GM10248 (cell line): Measurements from ENCODE around the gene IER3IP1.

Source experiments
- CTCF ChIA-PET: fragments of 300-600 bp; sonication (Branson Sonifier 250); formaldehyde crosslinking; extraction: SDS; loops from one replicate; lab custom pipeline; 2021; ENCODE audit warnings: antibody characterized with exemption; lab: Yijun Ruan, JAX
- POLR2A ChIA-PET: fragments of 350-650 bp; sonication (Branson Sonifier 250); formaldehyde crosslinking; extraction: SDS; loops from one replicate; lab custom pipeline; 2020; ENCODE audit warnings: antibody characterized with exemption; lab: Yijun Ruan, JAX
- DNase-seq: peaks from one replicate; pipeline ENCODE4 v3.0.0; 2012; ENCODE audit errors: extremely low spot score
- TF ChIP-seq, protein P1 (sequence below): IDR thresholded peaks from 2 replicates; pipeline ENCODE4 v1.5.1; 2012; ENCODE audit warnings: mild to moderate bottlenecking, low read depth; ENCODE audit errors: extremely low read depth, missing control alignments, control extremely low read depth

Gene IER3IP1, protein sequence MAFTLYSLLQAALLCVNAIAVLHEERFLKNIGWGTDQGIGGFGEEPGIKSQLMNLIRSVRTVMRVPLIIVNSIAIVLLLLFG

DNA sequence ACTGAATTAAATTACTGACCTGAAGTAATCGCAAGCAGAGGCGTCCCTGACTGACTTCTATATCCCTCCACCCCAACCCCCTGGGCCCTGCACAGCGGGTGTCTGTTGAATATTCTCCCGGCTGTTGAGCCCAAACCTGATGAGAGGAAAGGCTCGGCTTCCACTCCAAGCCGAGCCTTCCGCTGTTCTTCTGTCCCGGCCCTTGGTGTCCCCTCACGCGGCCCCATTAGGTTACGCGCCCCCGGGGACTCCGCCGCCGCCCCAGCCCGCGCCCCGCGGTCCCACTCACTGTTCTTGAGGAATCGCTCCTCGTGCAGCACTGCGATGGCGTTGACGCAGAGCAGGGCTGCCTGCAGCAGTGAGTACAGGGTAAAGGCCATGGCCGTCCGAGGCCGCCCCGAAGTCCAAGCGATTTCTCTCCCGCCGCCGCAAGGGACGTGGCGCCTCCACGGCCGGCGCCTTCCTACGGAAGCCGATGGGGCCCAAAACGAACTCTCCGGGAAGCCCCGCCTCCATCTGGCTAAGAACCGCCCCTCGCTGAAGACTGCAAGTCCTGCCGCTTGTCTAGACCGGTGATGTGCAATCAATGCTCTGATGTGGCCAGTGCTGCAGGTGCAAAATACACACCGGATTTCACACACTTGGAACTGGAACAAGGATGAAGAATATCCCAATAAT, at the start of gene IER3IP1:
Gene IER3IP1 (minus strand): TSS at position 467 of the 678 bp plus-strand sequence. CDS start 87 bp downstream, at position 380.
- DNase-seq, result peak; percentile 91
- ChIA-PET POLR2A (no interaction called here), CTCF (no interaction called here)
- TF ChIP-seq, protein P1, sequence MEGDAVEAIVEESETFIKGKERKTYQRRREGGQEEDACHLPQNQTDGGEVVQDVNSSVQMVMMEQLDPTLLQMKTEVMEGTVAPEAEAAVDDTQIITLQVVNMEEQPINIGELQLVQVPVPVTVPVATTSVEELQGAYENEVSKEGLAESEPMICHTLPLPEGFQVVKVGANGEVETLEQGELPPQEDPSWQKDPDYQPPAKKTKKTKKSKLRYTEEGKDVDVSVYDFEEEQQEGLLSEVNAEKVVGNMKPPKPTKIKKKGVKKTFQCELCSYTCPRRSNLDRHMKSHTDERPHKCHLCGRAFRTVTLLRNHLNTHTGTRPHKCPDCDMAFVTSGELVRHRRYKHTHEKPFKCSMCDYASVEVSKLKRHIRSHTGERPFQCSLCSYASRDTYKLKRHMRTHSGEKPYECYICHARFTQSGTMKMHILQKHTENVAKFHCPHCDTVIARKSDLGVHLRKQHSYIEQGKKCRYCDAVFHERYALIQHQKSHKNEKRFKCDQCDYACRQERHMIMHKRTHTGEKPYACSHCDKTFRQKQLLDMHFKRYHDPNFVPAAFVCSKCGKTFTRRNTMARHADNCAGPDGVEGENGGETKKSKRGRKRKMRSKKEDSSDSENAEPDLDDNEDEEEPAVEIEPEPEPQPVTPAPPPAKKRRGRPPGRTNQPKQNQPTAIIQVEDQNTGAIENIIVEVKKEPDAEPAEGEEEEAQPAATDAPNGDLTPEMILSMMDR, result no peak

DNA sequence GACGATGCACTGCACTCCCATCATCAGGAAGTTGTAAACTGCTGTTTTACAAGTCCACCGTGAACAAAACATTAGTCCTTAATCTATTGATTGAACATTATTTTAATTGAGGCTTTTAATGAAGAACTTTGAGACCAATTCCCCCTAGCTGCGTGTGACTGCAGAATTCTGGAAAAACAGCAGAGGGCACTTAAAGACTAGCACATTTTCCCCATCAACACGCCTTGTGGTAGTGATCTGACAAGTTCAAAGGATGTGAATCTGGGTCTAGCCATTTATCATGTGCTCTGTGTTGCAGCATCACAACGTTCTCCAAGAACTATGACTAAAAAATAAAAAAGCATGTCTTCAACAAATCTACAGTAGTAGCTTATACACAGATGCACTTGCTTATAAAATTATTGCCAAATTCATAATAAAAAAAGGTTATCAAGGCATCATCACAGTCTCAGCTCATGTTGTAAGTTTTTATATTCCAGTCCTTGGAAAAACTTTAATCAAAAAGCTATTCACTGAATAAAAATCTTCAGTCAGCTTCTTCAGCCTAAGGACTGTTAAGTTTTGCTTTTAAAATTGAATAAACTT, 39.5 kb upstream of the IER3IP1 start:
- ChIA-PET POLR2A (no interaction called here), CTCF (interaction anchor here (0.9 to 3.8 kb wide), 19 partner anchors 9 to 556 kb away, joined by 3 to 40 read pairs (median 4); no protein-coding TSS in a partner anchor)
- DNase-seq, result peak; percentile 13
- TF ChIP-seq, protein P1, result peak; percentile 61

DNA sequence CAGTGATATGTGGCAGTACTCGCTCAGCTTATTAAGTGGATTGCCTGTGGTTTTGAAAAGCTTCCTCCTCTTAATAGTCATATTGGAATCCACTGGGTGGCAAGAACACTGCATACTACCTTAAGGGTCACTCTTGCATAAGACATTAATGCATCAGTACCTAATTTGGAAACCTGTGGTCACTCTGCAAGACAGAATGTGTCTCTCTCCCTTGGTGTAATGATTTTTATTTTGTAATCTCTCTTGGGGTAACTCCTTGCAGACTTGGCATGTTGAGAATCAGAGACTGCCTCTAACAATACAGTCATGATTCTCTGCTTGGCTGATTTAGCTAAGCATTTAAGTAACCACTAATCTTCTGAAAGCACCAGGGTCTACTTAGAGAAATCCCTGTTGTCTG, 33.0 kb upstream of the IER3IP1 start:
- ChIA-PET CTCF (interaction anchor here (1.0 to 2.0 kb wide), 9 partner anchors 9 to 539 kb away, joined by 3 to 5 read pairs (median 3); no protein-coding TSS in a partner anchor), POLR2A (no interaction called here)
- no peak for DNase-seq
- TF ChIP-seq, protein P1, result no peak

DNA sequence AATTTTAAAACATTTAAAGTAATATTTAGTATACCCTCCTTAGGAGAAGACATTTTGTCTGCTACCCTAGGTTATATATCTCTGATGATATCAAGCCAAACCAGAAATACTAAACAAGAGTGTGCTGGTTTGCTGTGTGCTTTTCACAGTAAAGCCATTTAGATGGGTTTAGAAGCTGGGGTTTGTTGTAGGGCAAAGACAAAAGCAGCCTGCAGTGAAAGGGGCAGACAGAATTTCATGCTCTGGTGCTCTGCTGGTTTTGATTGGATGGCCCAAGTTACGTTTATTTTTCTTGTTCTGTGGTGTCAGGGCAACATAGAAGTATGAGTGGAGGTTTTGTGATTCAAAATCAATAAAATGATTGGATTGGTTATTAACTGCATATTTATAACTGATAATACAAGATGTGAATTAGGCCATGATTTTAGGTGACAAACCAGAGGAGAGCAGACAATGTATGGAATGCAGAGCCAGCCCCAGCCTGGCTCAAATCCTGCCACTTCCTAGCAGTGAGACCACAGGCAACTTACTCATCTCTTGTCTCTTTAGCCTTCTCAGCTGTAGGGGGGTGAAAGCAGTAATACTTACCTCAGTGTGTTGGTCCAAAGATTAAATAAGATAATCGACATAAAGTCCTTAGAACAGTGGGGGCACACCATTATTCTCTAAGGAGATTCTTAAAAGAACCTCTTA, 30.9 kb upstream of the IER3IP1 start:
- no peak for DNase-seq
- TF ChIP-seq, protein P1, result no peak
- ChIA-PET POLR2A (no interaction called here), CTCF (interaction anchor here (1.1 to 1.2 kb wide), 2 partner anchors 108 to 542 kb away, joined by 3 read pairs; no protein-coding TSS in a partner anchor)

DNA sequence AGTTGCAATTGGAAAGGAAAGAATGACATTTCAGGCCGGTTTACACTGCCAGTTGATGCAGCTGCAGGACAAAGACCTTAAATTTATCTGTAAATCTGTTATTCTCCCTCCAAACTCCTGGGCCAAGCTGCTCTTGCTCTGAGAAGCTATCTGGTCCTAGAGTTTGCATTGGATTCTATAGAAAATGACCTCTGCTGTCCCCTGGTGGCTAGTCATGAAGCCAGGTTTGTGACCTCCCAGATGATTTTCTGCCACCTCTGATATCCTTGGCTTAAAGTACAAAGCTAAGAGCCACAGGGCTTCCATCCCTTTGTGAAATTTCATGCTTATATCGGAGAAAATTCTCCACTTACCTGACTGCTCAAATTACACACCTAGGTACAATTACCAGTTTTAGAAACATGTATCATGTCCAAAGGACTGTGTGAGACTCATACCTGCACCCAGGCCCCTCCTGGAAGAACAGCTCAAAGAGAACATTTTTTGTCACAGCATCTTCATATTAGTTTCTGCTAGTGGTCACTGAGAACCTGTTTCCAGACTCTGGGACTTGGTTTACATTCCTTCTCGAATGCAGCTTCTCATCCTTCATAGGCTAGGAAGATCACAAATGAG, 28.9 kb upstream of the IER3IP1 start:
- POLR2A ChIA-PET, result no interaction called here
- DNase-seq, result peak; percentile 26

More for the DNA sequence above, 28.9 kb upstream of the IER3IP1 start:
- CTCF ChIA-PET, result interaction anchor here (0.7 to 5.6 kb wide), 36 partner anchors 10 to 568 kb away, joined by 3 to 117 read pairs (median 6); partner anchors contain the start of gene HDHD2
- TF ChIP-seq, protein P1, result peak; percentile 76
